DMS153 (cell line): ENCODE data around the gene PGR.

Experiments
- DNase-seq: peaks from one replicate; lab custom pipeline; 2025; lab: John Stamatoyannopoulos, UW

The PGR gene

GRCh38 chr11:101129203-101129943 is at the start of gene PGR:
Gene PGR, minus strand, starts transcription at chr11:101129813. Its CDS starts 743 bp downstream, at chr11:101129070.
- DNase-seq: no peak

DNA sequence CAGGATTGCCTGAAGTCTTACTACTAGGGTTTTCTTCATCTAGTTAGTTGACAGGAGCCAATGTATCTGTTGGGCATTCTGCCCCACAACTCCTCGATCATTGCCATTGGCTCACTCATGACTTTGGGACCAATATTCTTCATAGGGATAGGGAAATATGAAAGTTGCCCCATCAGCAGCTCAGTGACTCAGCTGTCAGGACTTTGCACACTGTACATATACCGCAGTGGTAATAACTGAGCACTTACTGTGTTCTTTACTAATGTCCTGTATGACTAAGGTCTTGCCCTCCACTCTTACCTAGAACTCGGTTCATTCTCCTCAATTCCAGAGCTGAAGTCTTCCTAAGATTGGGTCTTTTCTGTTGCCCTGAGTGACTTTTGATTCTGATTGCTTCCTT is 46.8 kb upstream of the PGR start:
- no peak for DNase-seq

DNA sequence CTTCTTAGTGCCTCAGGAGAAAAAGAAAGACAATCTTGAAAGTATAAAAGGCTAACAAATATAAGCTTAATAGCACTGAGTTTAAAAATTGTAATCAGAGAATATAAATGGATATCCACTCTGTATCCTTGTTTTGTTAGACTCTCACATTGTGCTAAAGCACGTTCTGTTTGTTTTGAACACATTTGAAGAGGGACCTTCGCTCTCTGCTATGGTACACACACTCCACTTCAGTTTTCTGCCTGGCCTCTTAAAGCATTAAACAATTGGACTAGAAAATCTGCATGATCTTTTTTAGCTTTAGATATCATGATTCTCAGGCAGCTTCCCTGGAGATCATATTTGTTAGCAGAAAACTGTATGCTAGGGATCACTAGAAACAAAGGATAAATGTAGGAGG is 40.3 kb upstream of the PGR start:
- peak; percentile 50 for DNase-seq

DNA sequence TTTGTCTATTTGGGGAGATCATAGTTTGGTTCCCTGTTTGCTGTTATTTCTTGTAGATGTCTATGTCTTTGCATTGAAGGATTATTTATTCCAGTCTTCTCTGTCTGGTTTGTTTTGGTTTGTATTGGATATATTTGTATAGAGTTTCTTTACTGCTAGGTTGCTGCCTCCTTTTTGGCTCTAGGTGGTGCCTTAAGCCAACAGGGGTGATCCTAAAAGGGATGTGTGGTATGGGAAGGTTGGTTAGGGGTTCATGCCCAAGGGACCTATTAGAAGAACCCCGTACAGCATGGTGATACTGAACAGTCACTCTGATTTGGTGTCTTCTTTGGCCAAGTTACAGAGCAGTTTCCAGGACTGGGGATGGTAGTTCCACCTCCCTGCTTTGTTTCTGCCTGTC is 36.4 kb upstream of the PGR start:
- DNase-seq: no peak

GRCh38 chr11:101158119-101158518 is 28.5 kb upstream of the PGR start:
- no peak for DNase-seq

DNA sequence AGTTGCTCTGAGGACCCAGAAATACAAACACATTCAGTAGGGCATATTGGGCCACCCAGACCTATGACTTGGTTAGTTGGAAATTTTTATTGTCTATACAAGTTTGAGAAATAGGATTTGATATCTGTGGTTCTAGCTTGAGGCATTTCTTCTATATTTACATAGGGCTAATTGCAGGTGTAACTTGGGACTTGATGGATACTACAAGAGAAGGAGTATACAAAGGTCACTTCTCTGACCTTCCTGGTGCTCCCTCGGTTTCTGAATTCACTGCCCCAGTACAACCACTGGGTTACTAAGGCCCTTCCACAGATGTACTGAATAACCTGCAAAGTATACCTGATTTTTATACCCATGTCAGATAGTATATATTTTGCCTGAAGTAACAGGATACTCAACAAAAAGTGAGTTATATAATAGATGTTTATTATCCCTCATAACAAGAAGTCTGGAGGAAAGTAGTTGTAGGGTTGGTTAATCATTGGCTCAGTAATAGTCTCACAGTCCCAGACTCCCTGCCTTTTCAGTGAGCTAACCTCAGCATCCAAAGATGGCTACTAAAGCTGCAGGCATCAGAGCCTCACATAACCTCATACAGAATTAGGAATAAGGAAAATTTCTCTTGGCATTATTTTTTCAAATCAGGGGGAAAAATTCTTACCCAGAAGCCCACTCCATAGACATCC is 8.8 kb upstream of the PGR start:
- no peak for DNase-seq

DNA sequence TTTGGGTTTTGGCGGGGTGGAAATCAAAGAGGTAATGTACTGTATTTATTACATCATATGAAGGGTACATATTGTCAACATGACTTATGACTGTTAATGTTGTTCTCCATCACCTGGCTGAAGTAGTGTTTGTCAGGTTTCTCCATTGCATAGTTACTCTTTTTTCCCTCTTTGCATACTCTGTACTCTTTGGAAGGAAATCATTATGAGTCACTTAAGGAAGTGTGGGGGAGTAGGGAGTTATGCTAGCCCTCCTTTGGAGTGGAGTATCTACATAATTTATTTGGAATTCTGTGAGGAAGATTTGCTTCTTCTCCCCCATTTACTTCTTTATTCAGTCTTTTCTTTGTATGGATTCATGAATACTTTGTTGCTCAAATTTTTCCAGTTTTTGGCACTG is 3.6 kb upstream of the PGR start:
- DNase-seq: no peak

DNA sequence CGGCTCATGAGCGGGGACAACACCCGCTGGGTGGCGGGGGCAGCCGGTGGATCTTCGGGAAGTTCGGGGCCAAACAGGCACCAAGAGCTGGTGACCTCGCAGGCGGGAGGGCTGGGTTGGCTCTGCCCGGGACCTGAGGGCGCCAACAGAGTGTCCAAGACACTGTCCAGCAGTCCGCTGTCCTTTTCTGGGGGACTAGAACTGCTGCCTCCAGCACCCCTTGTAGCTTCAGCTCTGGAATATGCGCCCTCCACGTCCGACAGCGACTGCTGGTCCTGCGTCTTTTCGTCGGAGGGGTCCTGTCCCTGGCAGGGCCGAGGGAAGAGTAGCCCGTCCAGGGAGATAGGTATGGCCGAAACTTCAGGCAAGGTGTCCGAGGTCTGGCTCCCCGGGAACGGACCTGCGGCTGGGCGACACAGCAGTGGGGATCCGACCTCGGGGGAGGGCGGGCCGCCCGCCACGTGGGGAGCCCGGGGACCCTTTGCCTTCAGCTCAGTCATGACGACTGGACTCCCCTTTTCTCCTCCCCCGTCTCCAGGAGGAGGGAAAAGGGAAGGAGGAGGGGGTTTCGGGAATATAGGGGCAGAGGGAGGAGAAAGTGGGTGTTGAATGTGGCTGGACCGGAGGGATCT is 926 bp downstream of the PGR start:
- DNase-seq: no peak

DNA sequence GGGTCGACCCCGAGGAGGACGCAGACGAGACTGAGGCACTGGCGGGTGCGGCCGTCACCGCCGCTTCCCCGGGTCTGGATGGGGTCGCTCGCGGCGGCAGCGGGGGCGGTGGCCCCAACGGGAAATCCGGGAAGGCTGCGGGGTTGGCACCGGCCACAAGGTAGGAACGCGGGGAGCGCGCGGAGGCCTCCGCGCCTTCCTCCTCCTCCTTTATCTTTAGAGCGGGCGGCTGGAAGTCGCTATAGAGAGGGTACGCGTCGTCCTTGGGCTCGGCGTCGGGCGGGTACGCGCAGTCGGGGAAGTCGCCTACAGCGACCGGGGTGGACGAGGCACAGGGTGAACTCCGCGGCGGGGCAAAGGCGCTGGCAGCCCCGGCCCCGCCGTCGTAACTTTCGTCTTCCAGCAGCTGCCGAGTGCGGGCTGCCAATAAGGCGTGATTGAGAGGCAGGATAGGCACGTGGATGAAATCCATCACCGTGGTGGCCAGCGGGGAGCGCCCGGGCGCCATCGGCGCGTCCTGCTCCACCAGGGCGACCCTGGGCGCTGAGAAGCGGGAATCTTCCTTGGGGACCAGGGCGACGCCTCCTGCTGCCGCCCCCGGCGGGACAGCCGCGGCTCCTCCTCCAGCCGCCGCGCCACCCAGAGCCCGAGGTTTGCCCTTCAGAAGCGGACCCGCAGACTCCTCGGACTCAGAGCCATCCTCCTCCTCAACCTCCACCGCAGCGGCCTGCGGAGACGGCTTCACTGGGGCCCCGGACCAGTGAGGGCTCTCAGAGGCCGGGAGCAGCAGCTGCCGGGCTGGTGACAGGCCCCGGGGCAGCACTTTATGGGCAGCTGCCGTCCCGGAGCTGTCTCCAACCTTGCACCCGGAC is 1.7 kb downstream of the PGR start:
- no peak for DNase-seq

DNA sequence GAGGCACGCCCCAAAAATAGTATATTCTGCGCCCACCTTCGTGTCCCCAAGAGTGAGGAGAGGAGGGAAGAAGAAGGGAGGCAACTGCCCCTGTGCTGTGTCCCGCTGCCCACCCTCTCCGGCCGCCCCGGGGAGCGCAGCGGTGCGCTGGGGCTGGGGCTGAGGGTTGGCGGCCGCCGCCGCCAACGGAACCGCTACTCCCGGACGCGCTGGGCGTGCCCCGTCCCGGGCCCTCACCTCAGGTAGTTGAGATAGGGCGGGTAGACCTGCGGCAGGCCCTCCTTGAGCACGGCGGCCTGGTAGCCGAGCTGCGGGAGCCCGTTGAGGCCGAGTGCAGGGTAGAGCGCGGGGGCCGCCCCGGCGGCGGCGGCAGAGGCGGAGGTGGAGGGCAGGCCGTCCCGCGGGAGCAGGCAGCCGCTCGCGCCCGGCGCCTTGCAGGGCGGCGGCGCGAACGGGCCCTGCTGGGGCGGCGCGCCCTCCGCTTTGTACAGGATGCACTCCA is 2.4 kb downstream of the PGR start:
- no peak for DNase-seq

- no peak for DNase-seq
Observed at GRCh38 chr11:101126551-101127196, 2.9 kb downstream of the PGR start.

- DNase-seq: no peak
Observed at GRCh38 chr11:101115671-101116160, 13.9 kb downstream of the PGR start.

DNA sequence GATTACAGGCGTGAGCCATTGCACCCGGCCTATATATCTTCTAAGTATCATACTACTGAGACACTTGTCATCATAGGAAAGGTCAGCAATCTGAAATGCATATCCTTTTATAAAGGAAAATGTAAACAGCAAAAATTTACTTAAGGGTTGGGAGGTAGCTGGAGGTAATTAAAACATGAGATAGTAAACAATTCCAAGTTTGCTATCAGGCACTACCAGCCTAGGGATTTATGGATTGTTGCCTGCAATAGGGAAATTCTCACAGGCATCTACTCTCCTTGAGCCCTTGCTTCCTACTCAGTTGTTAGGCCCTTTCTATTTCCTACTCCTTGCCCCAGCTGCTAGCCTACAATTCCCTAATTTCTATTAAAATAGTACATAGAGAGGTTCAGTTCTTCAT is 16.1 kb downstream of the PGR start:
- no peak for DNase-seq

DNA sequence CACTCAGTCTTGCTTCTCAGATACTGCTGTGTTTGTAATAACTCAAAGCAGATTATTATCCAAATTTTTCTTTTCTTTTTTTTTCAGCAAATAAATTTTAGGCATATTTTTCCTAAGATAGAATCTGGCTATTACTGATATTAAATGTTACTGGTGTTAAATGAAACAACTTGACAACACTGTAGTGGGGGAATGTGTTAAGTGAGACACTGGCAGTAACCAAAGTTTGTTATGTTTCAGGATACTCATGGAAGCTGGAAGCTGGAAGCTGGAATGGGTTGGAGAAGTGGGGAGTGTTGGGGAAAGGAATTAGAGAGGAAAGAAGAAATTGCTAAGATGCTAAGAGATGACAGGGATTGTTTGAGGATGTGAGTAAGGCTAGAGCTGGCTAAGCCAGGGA is 24.9 kb downstream of the PGR start:
- DNase-seq: no peak

DNA sequence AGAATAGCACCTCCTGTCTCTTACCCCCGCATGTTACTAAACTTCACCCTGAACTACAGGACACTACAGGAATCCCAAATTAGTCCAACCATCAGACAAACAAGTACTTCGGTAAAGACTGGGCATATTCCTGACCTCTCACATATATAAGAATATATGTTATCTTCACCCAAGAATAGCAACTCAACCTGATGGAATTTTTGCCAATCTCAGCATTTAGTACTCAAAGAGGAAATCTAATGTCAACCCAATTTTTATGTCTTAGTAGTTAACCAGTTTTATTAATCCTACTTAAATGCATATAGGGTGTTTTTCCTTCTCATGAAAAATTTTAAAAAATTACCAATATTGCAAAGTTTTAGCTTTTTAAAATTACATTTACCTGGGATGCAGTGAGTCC is 26.2 kb downstream of the PGR start:
- no peak for DNase-seq

GRCh38 chr11:101100601-101101000 is 29.0 kb downstream of the PGR start:
- DNase-seq: no peak

- DNase-seq: no peak
Observed at GRCh38 chr11:101096036-101096704, 33.4 kb downstream of the PGR start.

DNA sequence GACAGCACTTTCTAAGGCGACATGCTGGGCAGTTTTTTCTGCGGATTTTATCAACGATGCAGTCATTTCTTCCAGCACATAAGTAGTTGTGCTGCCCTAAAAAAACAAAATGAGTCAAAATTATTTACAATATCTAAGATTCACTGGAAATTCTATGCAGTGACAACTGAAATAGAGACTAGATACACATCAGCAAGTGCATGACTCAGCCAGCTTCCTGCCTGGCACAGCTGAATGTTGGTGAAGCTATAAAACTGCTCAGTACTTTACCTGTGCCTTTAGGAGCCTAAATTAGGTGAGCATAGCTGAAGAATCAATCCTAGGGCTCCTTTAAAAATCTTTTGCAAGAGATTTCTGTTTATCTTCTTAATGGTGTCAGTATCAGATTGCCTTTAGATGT is 37.8 kb downstream of the PGR start:
- peak; percentile 50 for DNase-seq

GRCh38 chr11:101090679-101091270 is 38.8 kb downstream of the PGR start:
- DNase-seq: no peak

- DNase-seq: no peak
Observed at GRCh38 chr11:101083335-101083734, 46.3 kb downstream of the PGR start.
